Breast epithelium (tissue), 4 donors: ENCODE results near the gene TNFRSF8. TPM values are rescaled to one million over a fixed set of nuclear protein-coding genes. Genes with fewer than 3 reads are reported as not detected.

Experiments used
- DNase-seq, 2 donors: peaks; one replicate each; pipeline ENCODE4 v3.0.0-alpha.2; 2019; ENCODE audit warnings: low spot score in 2 of 2
- H3K27ac ChIP-seq, 2 donors: fragments of 200-600 bp; sonication (generic) in 1 of 2; one replicate each; pipeline ENCODE4 v1.5.1; 2016 to 2019; ENCODE audit warnings: mild to moderate bottlenecking in 1 of 2
- H3K27me3 ChIP-seq, 2 donors: fragments of 200-600 bp; sonication (generic) in 1 of 2; one replicate each; pipeline versions ENCODE4 v1.5.1 to v1.6.0; 2017 to 2019; ENCODE audit warnings: control low read depth in 1 of 2, mild to moderate bottlenecking in 1 of 2
- H3K36me3 ChIP-seq: fragments of 200-600 bp; one replicate; pipeline ENCODE4 v1.5.1; 2019
- H3K4me1 ChIP-seq, 2 donors: fragments of 200-600 bp; sonication (generic); one replicate each; pipeline ENCODE4 v1.5.1; 2016 to 2019; ENCODE audit warnings: control low read depth in 1 of 2
- H3K4me3 ChIP-seq, 3 donors: fragments of 200-600 bp; sonication (generic); 1 replicate in 2 of 3; 2 replicates in 1 of 3; pipeline ENCODE4 v1.5.1; 2016 to 2019; ENCODE audit warnings: mild to moderate bottlenecking in 3 of 3, moderate library complexity in 2 of 3
- H3K9me3 ChIP-seq, 2 donors: fragments of 200-600 bp; sonication (generic) in 1 of 2; one replicate each; pipeline ENCODE4 v1.5.1; 2016 to 2019; ENCODE audit warnings: control low read depth in 1 of 2
- POLR2A ChIP-seq: fragments of 450-650 bp; IDR thresholded peaks from one replicate; pipeline ENCODE4 v1.6.1; 2016; ENCODE audit warnings: antibody characterized with exemption, mild to moderate bottlenecking, moderate library complexity
- POLR2AphosphoS5 ChIP-seq, 3 donors: sonication (generic); formaldehyde crosslinking; IDR thresholded peaks; one replicate each; pipeline ENCODE4 v1.6.1; 2017; ENCODE audit warnings: antibody characterized with exemption in 3 of 3
- intact Hi-C: fragments of 100-400 bp; cut with DNase I; formaldehyde crosslinking; loops from one replicate; pipeline ENCODE4 v1.15.1; 2023; ENCODE audit warnings: low total_unique reads
- total RNA-seq, 3 donors: library from RNA; depleted of rRNA; stranded (reverse); fragments of >200 nt; gene quantifications; one replicate each; pipeline ENCODE4 v1.1.0, GENCODE V29; 2016
- TF ChIP-seq, protein P1 (sequence below), 3 donors: fragments of 450-650 bp; IDR thresholded peaks; one replicate each; pipeline ENCODE4 v1.5.1; 2016 to 2017; ENCODE audit warnings: antibody characterized with exemption in 3 of 3, mild to moderate bottlenecking in 3 of 3, moderate library complexity in 3 of 3

Gene TNFRSF8
- total RNA-seq, 3 donors from 2014 or later = 0.88 to 2.3 (median 1.6) TPM

DNA sequence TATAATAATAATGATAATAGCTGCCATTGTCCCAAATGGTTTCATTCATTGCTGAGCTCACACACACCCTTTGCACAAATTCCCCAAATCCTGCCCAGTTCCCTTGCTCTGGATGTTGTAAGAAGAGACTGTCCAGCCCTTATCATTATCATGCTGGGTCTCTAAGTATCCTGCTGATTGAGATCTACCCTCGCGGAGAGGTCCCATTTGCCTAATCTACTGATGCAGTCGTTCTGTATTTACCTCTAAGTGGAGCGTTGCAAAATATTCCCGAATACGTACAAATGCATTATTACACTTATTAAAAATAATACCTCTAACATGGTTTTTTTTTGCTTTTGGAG, 51.2 kb downstream of the TNFRSF8 start:
- DNase-seq = no peak
- Histone ChIP-seq H3K9me3 (no peaks in the 10 kb centered on the region), H3K4me1 (peaks cover 0 to 7% of the 10 kb centered on the region in 2 donors), H3K27ac (no peak overlapping the region), H3K27me3 (no peaks in the 10 kb centered on the region), H3K4me3 (no peak overlapping the region), H3K36me3 (no peaks in the 10 kb centered on the region)
- intact Hi-C loops = no loop called here
- TF ChIP-seq POLR2AphosphoS5 (IDR thresholded peaks at IDR 0.05) = no peak
- TF ChIP-seq, protein P1, sequence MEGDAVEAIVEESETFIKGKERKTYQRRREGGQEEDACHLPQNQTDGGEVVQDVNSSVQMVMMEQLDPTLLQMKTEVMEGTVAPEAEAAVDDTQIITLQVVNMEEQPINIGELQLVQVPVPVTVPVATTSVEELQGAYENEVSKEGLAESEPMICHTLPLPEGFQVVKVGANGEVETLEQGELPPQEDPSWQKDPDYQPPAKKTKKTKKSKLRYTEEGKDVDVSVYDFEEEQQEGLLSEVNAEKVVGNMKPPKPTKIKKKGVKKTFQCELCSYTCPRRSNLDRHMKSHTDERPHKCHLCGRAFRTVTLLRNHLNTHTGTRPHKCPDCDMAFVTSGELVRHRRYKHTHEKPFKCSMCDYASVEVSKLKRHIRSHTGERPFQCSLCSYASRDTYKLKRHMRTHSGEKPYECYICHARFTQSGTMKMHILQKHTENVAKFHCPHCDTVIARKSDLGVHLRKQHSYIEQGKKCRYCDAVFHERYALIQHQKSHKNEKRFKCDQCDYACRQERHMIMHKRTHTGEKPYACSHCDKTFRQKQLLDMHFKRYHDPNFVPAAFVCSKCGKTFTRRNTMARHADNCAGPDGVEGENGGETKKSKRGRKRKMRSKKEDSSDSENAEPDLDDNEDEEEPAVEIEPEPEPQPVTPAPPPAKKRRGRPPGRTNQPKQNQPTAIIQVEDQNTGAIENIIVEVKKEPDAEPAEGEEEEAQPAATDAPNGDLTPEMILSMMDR (IDR thresholded peaks at IDR 0.05) = no peak
- TF ChIP-seq POLR2A = no peak

DNA sequence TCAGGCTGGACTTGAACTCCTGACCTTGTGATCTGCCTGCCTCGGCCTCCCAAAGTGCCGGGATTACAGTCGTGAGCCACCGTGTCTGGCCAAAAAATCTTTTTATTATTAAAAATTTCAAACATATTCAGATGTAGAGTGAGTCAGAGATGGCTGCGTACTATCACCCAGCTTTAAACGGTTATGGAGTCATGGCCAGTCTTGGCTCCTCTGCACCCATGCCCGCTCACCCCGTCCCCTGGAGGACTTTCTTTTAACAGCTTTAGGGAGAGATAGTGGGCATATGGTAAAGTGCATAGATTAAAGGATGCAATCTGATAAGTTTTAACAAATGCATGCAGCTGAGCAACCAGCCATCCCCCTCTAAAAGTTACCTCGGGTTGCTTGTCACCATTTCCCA, 51.8 kb downstream of the TNFRSF8 start:
- H3K27me3 ChIP-seq = no peaks in the 10 kb centered on the region
- no peak overlapping the region for H3K4me3 ChIP-seq
- no peak overlapping the region for H3K27ac ChIP-seq
- TF ChIP-seq, protein P1 (IDR thresholded peaks at IDR 0.05) = no peak
- TF ChIP-seq POLR2AphosphoS5 (IDR thresholded peaks at IDR 0.05) (no peak), POLR2A (no peak)
- no peak for DNase-seq
- no peaks in the 10 kb centered on the region for H3K36me3 ChIP-seq
- intact Hi-C loops = no loop called here
- peaks cover 0 to 7% of the 10 kb centered on the region in 2 donors for H3K4me1 ChIP-seq
- no peaks in the 10 kb centered on the region for H3K9me3 ChIP-seq

DNA sequence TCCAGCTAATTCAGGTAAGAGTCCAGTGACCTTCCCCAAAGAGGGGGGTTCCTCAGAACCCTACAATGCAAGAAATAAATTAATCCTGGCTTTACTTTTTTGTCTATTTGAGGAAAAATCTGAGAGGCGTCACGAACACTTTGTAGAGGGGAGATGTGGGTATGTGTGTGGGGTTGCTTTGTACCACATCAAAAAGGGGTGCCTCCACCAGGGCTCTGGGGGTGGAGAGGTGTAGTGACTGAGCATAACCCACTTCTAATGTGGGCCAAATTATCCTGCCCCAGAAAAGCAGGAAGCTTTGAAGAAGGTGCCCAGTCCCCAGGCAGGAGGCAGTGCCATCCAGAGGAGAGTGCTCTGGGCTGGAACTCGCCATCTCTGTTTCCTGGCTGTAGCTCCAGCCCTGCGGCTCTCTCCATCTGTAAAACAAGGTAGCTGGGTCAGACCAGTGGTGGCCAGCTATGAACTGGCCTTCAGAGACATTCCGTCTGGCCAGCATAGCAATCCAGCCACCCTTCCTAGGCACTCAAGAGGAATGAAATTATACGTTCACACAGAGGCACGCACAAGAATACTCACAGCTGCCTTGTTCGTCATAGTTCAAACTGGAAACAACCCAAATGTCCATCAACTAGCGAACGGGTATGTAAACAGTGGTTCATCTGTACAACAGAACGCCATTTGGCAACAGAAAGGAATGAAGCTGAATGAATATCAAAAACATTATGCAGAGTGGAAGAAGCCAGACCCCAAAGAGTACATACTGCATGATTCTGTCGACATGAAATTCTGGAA, 58.3 kb downstream of the TNFRSF8 start:
- no peak for TF ChIP-seq POLR2AphosphoS5 (IDR thresholded peaks at IDR 0.05)
- TF ChIP-seq, protein P1 (IDR thresholded peaks at IDR 0.05) = no peak
- no peak for TF ChIP-seq POLR2A
- no peak overlapping the region for H3K27ac ChIP-seq
- intact Hi-C loops = loop anchor here (10.0 kb wide), 1 partner anchor 1737 kb away; no protein-coding TSS in a partner anchor
- no peaks in the 10 kb centered on the region for H3K36me3 ChIP-seq
- no peak overlapping the region for H3K4me3 ChIP-seq
- DNase-seq = no peak
- no peaks in the 10 kb centered on the region for H3K4me1 ChIP-seq
- no peaks in the 10 kb centered on the region for H3K27me3 ChIP-seq
- no peaks in the 10 kb centered on the region for H3K9me3 ChIP-seq

DNA sequence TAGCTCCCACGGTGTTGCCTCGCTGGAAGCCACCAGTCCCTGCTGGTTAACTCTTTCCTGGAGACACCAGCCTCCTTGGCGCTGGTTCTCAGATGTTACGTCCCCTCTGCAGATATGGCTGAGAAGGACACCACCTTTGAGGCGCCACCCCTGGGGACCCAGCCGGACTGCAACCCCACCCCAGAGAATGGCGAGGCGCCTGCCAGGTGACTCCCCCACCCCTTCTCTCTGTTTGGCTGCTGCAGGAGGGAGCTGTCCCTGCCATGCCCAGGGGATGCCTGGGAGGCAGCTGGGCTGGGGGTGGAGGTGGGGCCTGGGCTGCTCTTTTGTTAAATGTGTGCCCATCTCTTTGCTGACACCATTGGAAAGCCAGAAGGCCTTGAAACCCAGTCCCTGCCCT, 60.1 kb downstream of the TNFRSF8 start:
- intact Hi-C loops = loop anchor here (10.0 kb wide), 1 partner anchor 1738 kb away; no protein-coding TSS in a partner anchor
- no peak overlapping the region for H3K27ac ChIP-seq
- no peaks in the 10 kb centered on the region for H3K36me3 ChIP-seq
- no peaks in the 10 kb centered on the region for H3K4me1 ChIP-seq
- H3K9me3 ChIP-seq = no peaks in the 10 kb centered on the region
- H3K4me3 ChIP-seq = no peak overlapping the region
- H3K27me3 ChIP-seq = no peaks in the 10 kb centered on the region
- DNase-seq = no peak
- TF ChIP-seq POLR2A (no peak), POLR2AphosphoS5 (IDR thresholded peaks at IDR 0.05) (no peak)
- TF ChIP-seq, protein P1 (IDR thresholded peaks at IDR 0.05) = no peak

DNA sequence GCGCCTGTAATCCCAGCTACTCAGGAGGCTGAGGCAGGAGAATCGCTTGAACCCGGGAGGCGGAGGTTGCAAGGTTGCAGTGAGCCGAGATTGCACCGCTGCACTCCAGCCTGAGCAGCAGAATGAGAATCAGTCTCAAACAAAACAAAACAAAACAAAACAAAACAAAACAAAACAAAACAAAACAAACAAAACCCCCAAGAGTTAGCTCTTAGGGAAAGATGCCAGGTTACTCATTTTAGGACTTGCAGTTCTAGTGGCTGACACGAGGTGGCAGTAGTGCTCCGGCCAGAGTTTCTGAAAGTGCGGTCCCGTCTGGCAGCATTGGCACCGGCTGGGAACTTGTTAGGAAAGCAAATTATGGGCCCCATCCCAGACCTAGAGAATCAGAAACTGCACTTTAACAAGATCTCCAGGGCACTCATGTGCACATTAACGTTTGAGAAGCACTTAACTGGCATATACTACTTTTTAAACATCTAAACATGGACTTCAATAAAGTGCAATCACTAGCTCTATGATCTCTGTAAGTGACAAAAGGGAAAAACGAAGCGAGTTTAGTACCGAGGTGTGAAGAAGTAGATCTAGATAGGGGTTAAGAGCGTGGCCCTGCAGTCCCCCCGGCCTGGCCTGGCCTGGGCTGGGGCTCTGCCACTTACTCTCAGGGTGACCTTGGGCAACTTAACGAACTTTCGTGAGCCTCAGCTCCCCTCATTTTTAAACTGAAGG, 61.8 kb downstream of the TNFRSF8 start:
- H3K27ac ChIP-seq = peak overlapping the region in 1 of 2 donors; percentile 58
- H3K36me3 ChIP-seq = no peaks in the 10 kb centered on the region
- peak; percentile 66 to 75 for DNase-seq

More for the DNA sequence above, 61.8 kb downstream of the TNFRSF8 start:
- Histone ChIP-seq H3K4me3 (no peak overlapping the region), H3K9me3 (no peaks in the 10 kb centered on the region), H3K4me1 (no peaks in the 10 kb centered on the region), H3K27me3 (no peaks in the 10 kb centered on the region)
- TF ChIP-seq, protein P1 (IDR thresholded peaks at IDR 0.05) = peak; percentile 84 to 99 (median 96)
- TF ChIP-seq POLR2A (no peak), POLR2AphosphoS5 (IDR thresholded peaks at IDR 0.05) (peak in 2 of 3 donors; percentile 40 to 60)
- intact Hi-C loops = loop anchor here (10.0 kb wide), 1 partner anchor 1740 kb away; no protein-coding TSS in a partner anchor
